Activated CD8-positive, alpha-beta memory T cell treated with anti-CD3 and anti-CD28 coated beads, Interleukin-2, amount 50 U/mL, for 48 hours (primary cell): ENCODE results near the gene L3MBTL4.
"Not testable (repeated sequence)": the region's sequence is repeated elsewhere in the genome, so short reads cannot be mapped to it uniquely, and the experiment has no call there.

Experiments used
- DNase-seq: peaks from one replicate; pipeline ENCODE4 v3.0.0-alpha.2; 2020

Gene L3MBTL4

DNA sequence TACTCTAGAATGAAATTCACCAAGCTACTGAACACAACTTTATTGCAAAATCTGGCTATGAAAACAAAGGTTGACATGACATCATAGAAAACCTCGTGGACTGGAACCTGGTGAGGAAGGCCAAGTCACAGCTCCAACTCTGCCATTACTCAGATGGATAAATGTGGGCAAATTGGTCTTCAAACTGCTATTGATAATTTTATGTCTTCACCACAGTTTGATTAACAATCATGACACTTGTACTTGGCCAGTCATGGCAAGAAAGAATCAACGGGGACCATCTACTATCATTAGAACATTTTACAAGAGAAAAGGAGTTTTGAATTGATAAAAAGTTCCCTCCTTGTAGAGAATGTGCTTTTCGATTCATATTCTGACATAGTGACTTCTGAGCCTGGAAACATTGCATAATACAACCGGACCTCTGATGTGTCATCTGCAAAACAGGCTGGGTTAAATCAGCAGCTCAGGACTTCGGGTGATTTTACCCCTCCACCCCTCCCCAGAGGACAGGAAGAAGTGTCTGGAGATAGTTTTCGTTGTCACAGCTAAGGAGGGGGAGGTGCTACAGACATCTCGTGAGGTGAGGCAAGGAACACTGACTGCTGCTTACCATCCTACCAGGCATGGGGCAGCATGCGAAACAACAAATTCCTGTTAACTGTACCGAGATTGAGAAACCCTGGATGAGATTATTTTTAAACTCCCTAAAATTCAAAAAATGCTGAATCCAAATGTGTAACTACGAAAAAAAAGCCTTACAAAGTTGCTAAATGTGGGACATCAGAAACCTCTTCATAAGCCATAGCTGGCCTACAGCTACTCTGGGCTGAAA, 8.4 kb downstream of the L3MBTL4 start:
- DNase-seq = no peak

DNA sequence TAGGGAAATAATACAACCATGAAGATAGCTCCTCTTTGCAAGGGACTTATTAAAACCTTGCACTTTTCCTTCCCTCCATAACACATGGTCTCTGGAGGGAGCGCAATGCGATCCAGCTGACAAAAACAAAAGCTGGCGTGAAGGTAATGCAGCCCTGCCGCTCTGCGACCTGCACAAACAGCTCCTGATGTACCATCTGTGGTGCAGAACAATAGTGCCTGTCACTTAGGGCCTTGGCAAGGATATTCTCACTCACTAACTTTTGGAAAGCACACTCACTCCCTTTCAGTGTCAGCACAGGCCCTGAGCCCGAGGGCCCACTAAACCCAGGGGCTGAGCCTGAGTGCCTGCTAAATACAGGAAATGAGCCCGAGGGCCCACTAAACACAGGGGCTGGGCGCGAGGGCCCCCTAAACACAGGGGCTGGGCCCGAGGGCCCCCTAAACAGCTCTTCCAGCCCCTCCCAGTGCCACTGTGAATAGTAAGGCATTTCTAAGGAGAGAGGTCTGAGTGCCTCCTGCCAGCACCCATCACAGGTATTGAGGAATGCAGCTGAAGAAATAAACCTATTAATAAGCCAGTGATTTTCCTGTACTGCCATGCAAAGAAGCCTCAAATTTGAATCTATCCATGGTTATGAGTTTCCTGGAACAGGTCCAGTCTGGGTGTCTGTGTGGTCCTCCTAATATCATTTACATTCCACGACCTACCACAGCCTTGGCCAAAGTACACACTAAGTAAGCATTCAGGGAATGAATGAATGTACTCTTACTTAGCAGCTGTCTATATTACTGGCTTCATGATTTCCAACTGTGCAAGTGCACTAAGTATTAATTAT, 9.3 kb downstream of the L3MBTL4 start:
- no peak for DNase-seq

DNA sequence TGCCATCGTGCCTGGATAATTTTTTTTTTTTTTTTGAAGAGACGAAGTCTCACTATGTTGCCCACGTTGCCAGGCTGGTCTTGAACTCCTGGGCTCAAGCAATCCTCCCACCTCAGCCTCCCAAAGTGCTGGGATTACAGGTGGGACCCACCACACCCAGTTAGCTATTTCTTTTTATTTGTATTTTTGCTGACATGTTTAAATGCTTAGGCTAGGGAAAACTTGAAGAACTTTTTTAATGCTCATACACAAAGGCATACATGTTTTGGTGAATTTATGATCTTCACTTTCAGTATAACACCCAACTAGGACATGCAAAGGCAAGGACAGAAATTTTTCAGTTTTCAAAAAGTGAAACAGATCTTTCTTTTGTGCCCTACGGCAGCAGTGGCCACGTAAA, 9.9 kb downstream of the L3MBTL4 start:
- no peak for DNase-seq

DNA sequence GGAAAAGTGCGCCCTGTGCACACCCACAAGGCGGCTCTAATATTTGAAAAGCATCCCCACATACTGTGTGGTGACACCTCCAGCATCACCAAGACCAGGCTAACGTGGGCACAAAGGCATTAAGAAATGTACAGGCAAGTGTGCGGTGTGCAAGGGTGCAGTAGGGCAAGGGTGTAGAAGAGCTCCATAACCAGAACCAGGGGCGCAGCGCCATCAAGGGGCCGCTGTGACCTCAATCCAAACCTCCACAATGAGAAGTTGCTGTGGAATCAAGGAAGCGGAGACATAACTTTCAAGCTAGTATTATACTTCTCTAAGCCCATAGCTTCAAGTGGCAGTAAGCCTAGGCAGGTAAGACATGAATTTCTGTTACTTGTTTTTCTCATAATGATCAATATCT, 13.0 kb downstream of the L3MBTL4 start:
- no peak for DNase-seq

DNA sequence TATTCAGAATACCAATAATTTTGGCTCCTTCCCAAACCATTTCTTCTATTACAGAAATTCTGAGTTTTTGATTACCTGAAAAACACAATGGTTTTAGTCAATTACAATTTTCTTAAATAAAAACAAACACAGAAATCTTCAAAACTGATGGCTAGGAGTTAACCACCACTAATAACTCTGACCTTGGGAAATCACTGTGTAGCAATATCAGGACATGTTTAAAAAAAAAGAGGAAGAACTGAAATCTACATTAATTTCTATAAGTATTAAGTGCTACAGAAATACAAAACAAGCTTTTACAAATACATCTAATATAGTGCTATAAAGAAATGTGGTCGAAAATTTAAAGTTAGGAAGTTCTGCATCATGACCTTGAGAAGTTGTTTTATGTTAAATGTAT, 14.9 kb downstream of the L3MBTL4 start:
- no peak for DNase-seq

GRCh38 chr18:6397931-6398566, 16.7 kb downstream of the L3MBTL4 start:
- no peak for DNase-seq

GRCh38 chr18:6396847-6397246, 17.9 kb downstream of the L3MBTL4 start:
- no peak for DNase-seq

GRCh38 chr18:6396276-6396675, 18.4 kb downstream of the L3MBTL4 start:
- DNase-seq = no peak

DNA sequence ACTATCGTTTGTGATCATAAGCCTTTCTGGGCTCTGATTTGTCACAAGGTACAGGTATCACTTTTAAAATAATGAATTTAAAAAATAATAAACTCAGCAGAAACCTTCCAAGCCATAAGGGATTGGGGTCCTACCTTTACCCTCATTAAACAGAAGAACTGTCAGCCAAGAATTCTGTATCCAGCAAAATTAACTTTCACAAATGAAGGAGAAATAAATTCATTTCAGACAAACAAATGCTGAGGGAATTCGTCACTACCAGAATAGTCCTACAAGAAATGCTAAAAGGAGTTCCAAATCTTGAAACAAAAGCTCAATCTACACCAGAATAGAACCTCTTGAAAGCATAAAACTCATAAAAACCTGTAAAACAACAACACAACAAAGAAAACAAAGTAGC, 25.7 kb downstream of the L3MBTL4 start:
- DNase-seq = no peak

DNA sequence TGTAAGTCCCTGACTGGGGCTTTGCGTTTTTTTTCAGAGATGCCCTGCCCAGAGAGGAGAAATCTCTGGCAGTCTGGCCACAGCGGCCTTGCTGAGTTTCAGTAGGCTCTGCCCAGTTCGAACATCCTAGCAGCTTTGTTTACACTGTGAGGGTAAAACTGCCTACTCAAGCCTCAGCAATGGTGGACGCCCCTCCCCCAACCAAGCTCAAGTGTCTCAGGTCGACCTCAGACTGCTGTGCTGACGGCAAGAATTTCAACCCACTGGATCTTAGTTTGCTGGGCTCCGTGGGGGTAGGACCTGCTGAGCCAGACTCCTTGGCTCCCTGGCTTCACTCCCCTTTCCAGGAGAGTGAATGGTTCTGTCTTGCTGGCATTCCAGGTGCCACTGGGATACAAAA, 31.7 kb downstream of the L3MBTL4 start:
- no peak for DNase-seq

DNA sequence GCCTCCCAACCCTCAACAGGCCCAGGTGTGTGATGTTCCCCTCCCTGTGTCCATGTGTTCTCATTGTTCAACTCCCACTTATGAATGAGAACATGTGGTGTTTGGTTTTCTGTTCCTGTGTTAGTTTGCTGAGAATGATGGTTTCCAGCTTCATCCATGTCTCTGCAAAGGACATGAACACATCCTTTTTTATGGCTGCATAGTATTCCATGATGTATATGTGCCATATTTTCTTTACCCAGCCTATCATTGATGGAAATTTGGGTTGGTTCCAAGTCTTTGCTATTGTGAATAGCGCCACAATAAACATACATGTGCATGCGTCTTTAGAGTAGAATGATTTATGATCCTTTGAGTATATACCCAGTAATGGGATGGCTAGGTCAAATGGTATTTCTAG, 37.2 kb downstream of the L3MBTL4 start:
- not testable (repeated sequence) for DNase-seq

DNA sequence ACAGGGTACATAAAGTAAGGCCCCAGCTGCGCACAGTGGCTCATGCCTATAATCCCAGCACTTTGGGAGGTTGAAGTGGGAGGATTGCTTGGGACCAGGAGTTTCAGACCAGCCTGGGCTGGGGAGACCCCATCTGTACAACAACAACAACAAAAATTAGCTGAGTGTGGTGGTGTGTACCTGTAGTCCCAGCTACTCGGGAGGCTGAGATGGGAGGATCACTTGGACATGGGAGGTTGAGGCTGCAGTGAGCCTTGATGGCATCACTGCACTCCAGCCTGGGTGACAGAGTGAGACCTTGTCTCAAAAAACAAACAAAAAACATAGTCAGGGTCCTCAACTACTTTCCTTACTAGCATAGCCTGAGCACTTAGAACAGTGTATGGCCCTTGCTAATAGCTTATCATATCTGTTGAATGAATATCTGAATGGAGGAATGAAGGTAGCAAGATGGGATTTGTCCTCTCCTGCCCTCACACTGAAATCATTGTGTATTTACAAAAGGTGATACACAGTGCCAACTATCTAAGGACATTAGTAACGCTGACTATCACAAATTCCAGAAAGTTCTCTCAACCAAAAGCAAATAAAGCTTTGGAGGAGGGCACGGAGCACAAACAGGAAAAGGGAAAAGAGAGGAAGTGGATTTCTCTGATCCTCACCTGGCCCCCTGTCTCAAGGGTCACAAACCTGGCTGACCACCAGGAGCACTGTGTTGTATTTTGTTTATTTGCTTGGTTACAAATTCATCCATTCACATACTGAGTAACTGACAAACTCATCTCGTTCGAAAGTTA, 38.1 kb downstream of the L3MBTL4 start:
- DNase-seq = no peak

- no peak for DNase-seq
These were observed 39.7 kb downstream of the L3MBTL4 start for GRCh38 chr18:6374935-6375529.

DNA sequence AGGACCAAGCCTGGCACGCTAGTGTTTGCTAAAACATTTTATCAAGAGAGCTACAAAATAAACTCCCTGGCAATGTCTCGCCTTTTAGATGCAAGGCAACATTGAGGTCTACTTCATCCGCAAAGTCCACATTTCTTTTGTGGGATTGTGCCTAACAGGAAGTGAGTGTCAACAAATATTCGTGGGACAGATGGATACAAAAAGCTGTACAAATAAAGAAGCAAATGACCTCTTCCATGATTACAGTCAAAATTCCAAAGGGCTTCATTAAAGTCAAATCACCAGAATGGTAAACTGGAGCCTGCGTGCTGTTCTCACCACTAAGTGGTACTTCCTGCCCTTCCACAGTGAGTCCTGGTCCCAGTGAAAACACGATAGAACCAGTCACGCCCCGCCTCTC, 40.4 kb downstream of the L3MBTL4 start:
- no peak for DNase-seq

DNA sequence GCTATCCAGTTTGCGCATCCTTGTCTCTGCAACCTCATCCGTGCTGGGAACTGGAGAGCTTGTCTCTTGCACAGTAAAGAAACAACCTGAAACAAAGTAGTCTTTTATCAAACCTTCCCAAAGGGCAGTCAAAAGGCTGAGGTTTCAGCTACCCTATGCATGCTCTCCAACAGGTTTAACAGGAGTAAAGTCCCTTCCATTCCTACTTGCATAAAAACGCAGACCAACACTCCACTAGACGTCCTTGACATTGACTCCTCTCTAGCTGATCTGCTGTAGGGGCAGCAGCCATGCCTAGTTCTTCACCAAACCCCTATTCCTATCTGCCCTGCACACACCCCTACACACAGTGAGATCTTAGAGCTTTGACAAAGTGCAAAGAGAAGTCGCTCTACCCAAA, 41.5 kb downstream of the L3MBTL4 start:
- no peak for DNase-seq

- no peak for DNase-seq
These were observed 43.6 kb downstream of the L3MBTL4 start for GRCh38 chr18:6370886-6371635.

GRCh38 chr18:6370410-6370809, 44.3 kb downstream of the L3MBTL4 start:
- DNase-seq = no peak

GRCh38 chr18:6368017-6368416, 46.7 kb downstream of the L3MBTL4 start:
- DNase-seq = no peak

- DNase-seq = no peak
These were observed 47.5 kb downstream of the L3MBTL4 start for GRCh38 chr18:6367208-6367607.

DNA sequence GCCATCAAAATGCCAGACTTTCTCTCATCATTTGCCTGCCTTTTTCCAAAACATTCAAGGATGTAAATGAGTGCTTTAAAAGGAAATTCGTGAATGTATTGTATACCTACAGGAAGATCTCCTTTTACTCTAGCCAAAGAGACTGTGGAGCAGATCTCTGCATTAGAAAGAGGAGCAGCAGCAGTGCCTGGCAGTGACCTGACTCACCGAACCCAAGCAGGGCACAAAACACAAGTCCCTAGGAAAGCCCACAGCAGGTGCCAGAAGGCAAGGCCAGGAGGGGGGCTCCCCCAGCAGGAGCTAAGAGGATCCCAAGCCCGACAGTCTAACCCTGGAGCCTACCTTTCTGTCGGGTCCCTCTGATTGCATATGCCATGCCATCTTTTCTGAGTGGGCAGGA, 47.9 kb downstream of the L3MBTL4 start:
- DNase-seq = no peak

- DNase-seq = no peak
These were observed 49.3 kb downstream of the L3MBTL4 start for GRCh38 chr18:6365385-6365784.

DNA sequence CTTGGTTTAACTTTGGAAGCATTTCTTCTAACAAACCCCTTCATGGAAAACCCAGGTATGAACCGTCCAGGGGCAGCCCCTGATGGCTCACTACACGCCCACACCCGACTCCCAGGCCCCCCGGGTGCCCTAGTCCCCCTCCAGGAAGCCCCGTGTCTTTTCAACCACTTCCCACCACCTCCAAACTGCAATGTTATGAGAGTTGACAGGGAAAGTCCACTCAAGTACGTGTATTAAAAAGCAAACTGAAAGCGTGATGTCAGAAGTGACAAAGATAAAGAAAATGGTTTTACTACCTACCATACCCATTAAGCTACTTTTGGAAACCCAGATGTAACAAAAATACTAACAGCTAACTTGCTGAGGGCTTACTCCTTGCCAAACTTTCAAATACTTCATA, 51.5 kb downstream of the L3MBTL4 start:
- DNase-seq = no peak
